Body of pancreas (tissue), 4 donors: ENCODE data around the gene VGLL4. TPM values are rescaled to one million over a fixed set of nuclear protein-coding genes. Genes with fewer than 3 reads are reported as not detected.

ENCODE experiments used
- ATAC-seq: fragments of 150-250 bp; one replicate; pipeline ENCODE4 v1.9.1; 2016
- DNase-seq, 4 donors: peaks; one replicate each; pipeline ENCODE4 v3.0.0-alpha.2; 2019
- H3K27ac ChIP-seq, 4 donors: fragments of 200-600 bp; sonication (generic); 1 replicate in 3 of 4; 2 replicates in 1 of 4; pipeline versions ENCODE4 v1.5.1 to v1.6.1; 2016 to 2019; ENCODE audit warnings: mild to moderate bottlenecking in 1 of 4, mixed read lengths in 1 of 4, moderate library complexity in 1 of 4
- H3K27me3 ChIP-seq, 2 donors: fragments of 200-600 bp; sonication (generic); one replicate each; pipeline ENCODE4 v1.6.0; 2016; ENCODE audit warnings: mild to moderate bottlenecking in 1 of 2
- H3K36me3 ChIP-seq, 2 donors: fragments of 200-600 bp; sonication (generic); replicated peaks in 1 of 2; 2 replicates each; pipeline ENCODE4 v1.5.1; 2016; ENCODE audit warnings: low read depth in 2 of 2; ENCODE audit not compliant: insufficient read depth in 1 of 2
- H3K4me1 ChIP-seq: fragments of 200-600 bp; sonication (generic); one replicate; pipeline ENCODE4 v1.6.0; 2016
- H3K4me3 ChIP-seq, 2 donors: fragments of 200-600 bp; sonication (generic); 1 replicate in 1 of 2; 2 replicates in 1 of 2; pipeline ENCODE4 v1.5.1; 2016 to 2019
- H3K9me3 ChIP-seq, 3 donors: fragments of 200-600 bp; sonication (generic); 1 replicate in 2 of 3; 2 replicates in 1 of 3; pipeline ENCODE4 v1.5.1; 2016
- POLR2A ChIP-seq, 3 donors: fragments of 450-650 bp; IDR thresholded peaks; one replicate each; pipeline ENCODE4 v1.6.1; 2016; ENCODE audit warnings: antibody characterized with exemption in 3 of 3, mild to moderate bottlenecking in 2 of 3
- WGBS, 2 donors: methylation state at CpG; one replicate each; pipeline ENCODE4 v1.1.5; 2017; 5-methylcytosine and 5-hydroxymethylcytosine counted together
- intact Hi-C: fragments of 100-400 bp; cut with DNase I; formaldehyde crosslinking; loops from one replicate; pipeline ENCODE4 v1.15.1; 2023
- total RNA-seq, 2 donors: library from RNA; depleted of rRNA; stranded (reverse); fragments of >200 nt; gene quantifications; one replicate each; pipeline ENCODE4 v1.1.0, GENCODE V29; 2016
- TF ChIP-seq, protein P1 (sequence below), 7 experiments: fragments of 450-650 bp in 4 of 7; fragments of 200-600 bp in 3 of 7; sonication (generic) in 3 of 7; IDR thresholded peaks; one replicate each; pipeline ENCODE4 v1.5.1; 2016 to 2019; ENCODE audit warnings: antibody characterized with exemption in 7 of 7

The VGLL4 gene
- total RNA-seq, 2 donors from 2014 or later: 66.4 to 91.0 TPM

DNA sequence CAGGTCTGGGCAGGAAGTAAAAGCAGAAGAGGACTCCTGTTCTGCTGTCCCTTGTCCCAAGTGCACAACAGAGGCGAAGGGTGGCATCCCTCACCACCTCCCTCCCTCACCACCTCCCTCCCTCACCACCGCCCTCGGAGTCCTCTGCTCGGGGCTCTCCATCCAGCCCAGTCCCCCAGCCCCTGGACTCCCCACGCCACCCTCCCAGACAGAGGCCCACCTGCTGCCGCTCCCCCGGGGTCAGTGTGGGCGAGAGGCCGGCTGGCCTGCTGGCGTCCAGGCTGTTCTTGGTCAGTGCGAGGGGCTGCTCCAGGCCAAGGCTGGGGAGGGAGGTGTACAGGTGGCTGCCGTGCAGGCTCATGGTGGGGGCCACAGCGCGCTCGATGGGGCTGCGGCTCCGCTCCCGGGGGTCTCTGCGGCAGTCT, 79.1 kb downstream of the VGLL4 start:
- intact Hi-C loops: no loop called here
- TF ChIP-seq POLR2A (IDR thresholded peaks at IDR 0.05): no peak
- TF ChIP-seq, protein P1, sequence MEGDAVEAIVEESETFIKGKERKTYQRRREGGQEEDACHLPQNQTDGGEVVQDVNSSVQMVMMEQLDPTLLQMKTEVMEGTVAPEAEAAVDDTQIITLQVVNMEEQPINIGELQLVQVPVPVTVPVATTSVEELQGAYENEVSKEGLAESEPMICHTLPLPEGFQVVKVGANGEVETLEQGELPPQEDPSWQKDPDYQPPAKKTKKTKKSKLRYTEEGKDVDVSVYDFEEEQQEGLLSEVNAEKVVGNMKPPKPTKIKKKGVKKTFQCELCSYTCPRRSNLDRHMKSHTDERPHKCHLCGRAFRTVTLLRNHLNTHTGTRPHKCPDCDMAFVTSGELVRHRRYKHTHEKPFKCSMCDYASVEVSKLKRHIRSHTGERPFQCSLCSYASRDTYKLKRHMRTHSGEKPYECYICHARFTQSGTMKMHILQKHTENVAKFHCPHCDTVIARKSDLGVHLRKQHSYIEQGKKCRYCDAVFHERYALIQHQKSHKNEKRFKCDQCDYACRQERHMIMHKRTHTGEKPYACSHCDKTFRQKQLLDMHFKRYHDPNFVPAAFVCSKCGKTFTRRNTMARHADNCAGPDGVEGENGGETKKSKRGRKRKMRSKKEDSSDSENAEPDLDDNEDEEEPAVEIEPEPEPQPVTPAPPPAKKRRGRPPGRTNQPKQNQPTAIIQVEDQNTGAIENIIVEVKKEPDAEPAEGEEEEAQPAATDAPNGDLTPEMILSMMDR (IDR thresholded peaks at IDR 0.05): no peak
- peaks cover 0 to 10% of the 10 kb centered on the region in 2 donors for H3K36me3 ChIP-seq
- H3K27ac ChIP-seq: no peak overlapping the region
- no peaks in the 10 kb centered on the region for H3K27me3 ChIP-seq
- H3K4me1 ChIP-seq: no peaks in the 10 kb centered on the region
- no peak for DNase-seq
- ATAC-seq: no peak
- WGBS, 2 donors: 93 to 94% methylated on average over 16 to 19 of the region's 19 CpGs
- no peak overlapping the region for H3K4me3 ChIP-seq
- no peaks in the 10 kb centered on the region for H3K9me3 ChIP-seq

DNA sequence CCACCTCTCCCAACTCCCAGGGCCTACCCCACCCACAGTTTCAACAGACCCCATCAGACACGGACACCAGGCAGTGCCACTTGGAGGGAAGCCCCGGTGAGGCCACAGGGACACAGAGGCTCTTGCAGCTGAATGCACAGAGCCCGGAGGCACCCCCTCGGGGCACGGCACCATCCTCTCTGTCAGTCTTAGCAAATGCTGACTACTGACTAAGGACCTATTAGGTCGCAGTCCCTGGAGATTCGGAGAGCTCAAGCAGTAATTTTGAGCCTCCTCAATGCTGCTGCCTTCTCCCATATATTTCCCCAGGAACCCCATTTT, 79.9 kb downstream of the VGLL4 start:
- H3K27me3 ChIP-seq: no peaks in the 10 kb centered on the region
- peaks cover 0 to 10% of the 10 kb centered on the region in 2 donors for H3K36me3 ChIP-seq
- WGBS, 2 donors: 93 to 98% methylated on average over 5 to 7 of the region's 7 CpGs
- ATAC-seq (no peak), DNase-seq (no peak)
- intact Hi-C loops: no loop called here
- H3K9me3 ChIP-seq: no peaks in the 10 kb centered on the region
- no peak overlapping the region for H3K27ac ChIP-seq
- H3K4me3 ChIP-seq: no peak overlapping the region
- H3K4me1 ChIP-seq: no peaks in the 10 kb centered on the region
- TF ChIP-seq, protein P1 (IDR thresholded peaks at IDR 0.05): no peak
- TF ChIP-seq POLR2A (IDR thresholded peaks at IDR 0.05): no peak

DNA sequence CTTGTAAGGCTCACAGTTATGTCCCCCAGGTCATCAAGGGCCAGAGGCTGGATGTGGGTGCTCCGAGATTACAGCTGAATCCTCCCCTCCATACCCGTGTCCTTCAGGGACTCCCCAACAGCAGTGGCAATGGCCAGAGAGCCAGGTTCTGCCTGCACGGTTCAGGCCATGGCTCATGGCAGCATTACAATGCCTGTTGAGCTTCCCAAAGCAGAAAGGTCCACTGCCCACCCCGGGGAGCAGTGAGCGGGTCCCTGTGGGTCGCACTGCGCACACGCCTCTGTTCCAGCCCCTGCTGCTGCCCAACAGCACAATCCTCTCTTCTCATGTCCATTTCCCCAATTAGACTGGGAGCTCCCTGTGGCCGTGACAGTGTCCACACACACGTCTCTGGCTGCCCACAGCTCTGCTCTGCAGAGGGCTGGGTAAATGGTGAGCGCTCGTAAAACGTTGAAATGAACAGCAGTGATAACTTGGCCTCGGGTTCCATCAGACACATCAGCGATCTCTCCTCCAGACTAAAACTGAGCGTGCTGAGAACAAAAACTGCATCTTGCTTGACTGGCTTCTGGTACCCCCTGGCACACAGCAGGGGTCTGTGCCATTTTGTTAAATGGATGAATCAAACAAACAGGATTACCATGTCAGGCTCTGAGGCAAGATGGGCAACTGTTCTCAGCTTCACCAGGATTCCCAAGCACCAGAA, 80.4 kb downstream of the VGLL4 start:
- intact Hi-C loops: no loop called here

GRCh38 chr3:11562277-11562881, 81.3 kb downstream of the VGLL4 start:
- ATAC-seq: no peak
- DNase-seq: no peak
- TF ChIP-seq, protein P1 (IDR thresholded peaks at IDR 0.05): no peak
- TF ChIP-seq POLR2A (IDR thresholded peaks at IDR 0.05): no peak
- peaks cover 0 to 10% of the 10 kb centered on the region in 2 donors for H3K36me3 ChIP-seq
- no peaks in the 10 kb centered on the region for H3K27me3 ChIP-seq
- no peaks in the 10 kb centered on the region for H3K9me3 ChIP-seq
- no peaks in the 10 kb centered on the region for H3K4me1 ChIP-seq
- H3K27ac ChIP-seq: peak overlapping the region in 1 of 4 donors; percentile 10
- no peak overlapping the region for H3K4me3 ChIP-seq
- intact Hi-C loops: no loop called here
- WGBS, 2 donors: 86 to 90% methylated on average over 3 to 17 of the region's 17 CpGs

More for the DNA sequence above, 80.4 kb downstream of the VGLL4 start:
- Histone ChIP-seq H3K27me3 (no peaks in the 10 kb centered on the region), H3K36me3 (peaks cover 0 to 10% of the 10 kb centered on the region in 2 donors), H3K4me3 (no peak overlapping the region), H3K9me3 (no peaks in the 10 kb centered on the region), H3K4me1 (no peaks in the 10 kb centered on the region), H3K27ac (no peak overlapping the region)
- DNase-seq (no peak), ATAC-seq (no peak)
- TF ChIP-seq POLR2A (IDR thresholded peaks at IDR 0.05): no peak
- WGBS, 2 donors: 87 to 94% methylated on average over 15 to 16 of the region's 16 CpGs

GRCh38 chr3:11560746-11561145, 83.0 kb downstream of the VGLL4 start:
- no peaks in the 10 kb centered on the region for H3K27me3 ChIP-seq
- no peak overlapping the region for H3K4me3 ChIP-seq
- ATAC-seq: no peak
- 87 to 89% methylated on average over 6 to 12 of the region's 12 CpGs for WGBS, 2 donors
- TF ChIP-seq POLR2A (IDR thresholded peaks at IDR 0.05): no peak
- TF ChIP-seq, protein P1 (IDR thresholded peaks at IDR 0.05): no peak
- H3K36me3 ChIP-seq: peaks cover 0 to 8% of the 10 kb centered on the region in 2 donors
- H3K27ac ChIP-seq: no peak overlapping the region
- peak in 1 of 4 donors; percentile 13 for DNase-seq
- intact Hi-C loops: no loop called here
- H3K4me1 ChIP-seq: no peaks in the 10 kb centered on the region
- H3K9me3 ChIP-seq: no peaks in the 10 kb centered on the region
